SK-N-SH (cell line): ENCODE results near the gene MEAK7. TPM values are rescaled to one million over a fixed set of nuclear protein-coding genes. Genes with fewer than 3 reads are reported as not detected.

Source experiments
- CTCF ChIA-PET: fragments of 300-600, 350-600 bp; formaldehyde crosslinking; extraction: SDS; loops from one replicate; lab custom pipeline; 2021; lab: Yijun Ruan, JAX
- POLR2A ChIA-PET: fragments of 350-600 bp; sonication (Branson Sonifier 250); formaldehyde crosslinking; extraction: SDS; loops from one replicate; lab custom pipeline; 2020; ENCODE audit warnings: antibody characterized with exemption, inconsistent platforms; lab: Yijun Ruan, JAX
- DNase-seq: peaks from one replicate; pipeline ENCODE4 v3.0.0; 2012
- H2AFZ ChIP-seq: fragments of 200-600 bp; sonication (generic); 2 replicates; pipeline ENCODE4 v1.8.1; 2016; ENCODE audit warnings: antibody characterized with exemption, mild to moderate bottlenecking, low read depth
- H3F3A ChIP-seq: fragments of 200-600 bp; sonication (generic); replicated peaks from 2 replicates; pipeline ENCODE3; 2016; ENCODE audit warnings: antibody characterized with exemption, mild to moderate bottlenecking; ENCODE audit not compliant: insufficient read depth
- H3K27ac ChIP-seq, 2 experiments: fragments of 200-500 bp in 1 of 2; fragments of 200-600 bp in 1 of 2; sonication (Bioruptor generic) in 1 of 2; sonication (generic), shearing (Covaris generic) in 1 of 2; 2 replicates each; pipeline versions ENCODE4 v1.5.1 to v1.6.1; 2014 to 2016; ENCODE audit warnings: low read depth in 2 of 2, inconsistent platforms in 1 of 2, low read length in 1 of 2, mild to moderate bottlenecking in 1 of 2, mixed read lengths in 1 of 2
- H3K27me3 ChIP-seq: fragments of 200-600 bp; sonication (generic), shearing (Covaris generic); 2 replicates; pipeline ENCODE4 v1.6.1; 2016; ENCODE audit warnings: mixed run types; ENCODE audit not compliant: insufficient read depth
- H3K36me3 ChIP-seq, 2 experiments: fragments of 200-500 bp in 1 of 2; fragments of 200-600 bp in 1 of 2; sonication (Bioruptor generic) in 1 of 2; sonication (generic) in 1 of 2; replicated peaks in 1 of 2; 2 replicates each; pipeline versions ENCODE3 to v1.5.1; 2014 to 2016; ENCODE audit warnings: low read length in 1 of 2, mild to moderate bottlenecking in 1 of 2; ENCODE audit not compliant: insufficient read depth in 2 of 2, control insufficient read depth in 1 of 2
- H3K4me1 ChIP-seq, 2 experiments: fragments of 200-500 bp in 1 of 2; fragments of 200-600 bp in 1 of 2; sonication (Bioruptor generic) in 1 of 2; sonication (generic), shearing (Covaris generic) in 1 of 2; 2 replicates each; pipeline versions ENCODE4 v1.5.1 to v1.6.1; 2014 to 2016; ENCODE audit warnings: low read depth in 1 of 2, low read length in 1 of 2, mixed run types in 1 of 2; ENCODE audit not compliant: insufficient read depth in 2 of 2, control insufficient read depth in 1 of 2
- H3K4me2 ChIP-seq: fragments of 200-600 bp; sonication (generic), shearing (Covaris generic); 2 replicates; pipeline ENCODE4 v1.6.1; 2017; ENCODE audit warnings: mixed run types
- H3K4me3 ChIP-seq, 2 experiments: fragments of 200-500 bp in 1 of 2; fragments of 200-600 bp in 1 of 2; sonication (Bioruptor generic) in 1 of 2; sonication (generic), shearing (Covaris generic) in 1 of 2; 2 replicates each; pipeline versions ENCODE4 v1.5.1 to v1.8.1; 2014 to 2016; ENCODE audit warnings: low read depth in 2 of 2, inconsistent platforms in 1 of 2, low read length in 1 of 2, mild to moderate bottlenecking in 1 of 2, mixed read lengths in 1 of 2, moderate library complexity in 1 of 2
- H3K79me2 ChIP-seq: fragments of 200-600 bp; sonication (generic); 2 replicates; pipeline ENCODE4 v1.8.1; 2017; ENCODE audit warnings: mild to moderate bottlenecking; ENCODE audit not compliant: insufficient read depth
- H3K9ac ChIP-seq: fragments of 200-600 bp; sonication (generic); 2 replicates; pipeline ENCODE4 v1.6.1; 2017; ENCODE audit warnings: mixed run types
- H3K9me2 ChIP-seq: fragments of 200-600 bp; sonication (generic); 2 replicates; pipeline ENCODE4 v1.6.1; 2017; ENCODE audit warnings: mixed run types
- H3K9me3 ChIP-seq: fragments of 200-600 bp; sonication (generic); 2 replicates; pipeline ENCODE4 v1.6.1; 2017; ENCODE audit warnings: mixed run types, mild to moderate bottlenecking, moderate library complexity
- H4K20me1 ChIP-seq: fragments of 200-600 bp; sonication (generic); 2 replicates; pipeline ENCODE4 v1.6.1; 2017; ENCODE audit warnings: mild to moderate bottlenecking, mixed run types; ENCODE audit not compliant: insufficient read depth
- CHD2 ChIP-seq: fragments of 150-350 bp; IDR thresholded peaks from 2 replicates; pipeline ENCODE4 v1.6.1; 2018; ENCODE audit warnings: low read length; ENCODE audit not compliant: partially characterized antibody
- CTCF ChIP-seq: fragments of 200-600 bp; sonication (generic); IDR thresholded peaks from 2 replicates; pipeline ENCODE4 v1.6.1; 2017; ENCODE audit warnings: antibody characterized with exemption, mild to moderate bottlenecking, moderate library complexity
- ELF1 ChIP-seq: IDR thresholded peaks from 2 replicates; pipeline ENCODE4 v1.4.0; 2012
- FOSL2 ChIP-seq: IDR thresholded peaks from 2 replicates; pipeline ENCODE4 v1.4.0; 2012; ENCODE audit warnings: low read depth, mild to moderate bottlenecking, moderate library complexity, borderline replicate concordance
- FOXM1 ChIP-seq: IDR thresholded peaks from 2 replicates; pipeline ENCODE4 v1.4.0; 2012; ENCODE audit warnings: low read depth, mild to moderate bottlenecking
- MEF2A ChIP-seq: IDR thresholded peaks from 2 replicates; pipeline ENCODE4 v1.4.0; 2012; ENCODE audit warnings: low read depth, borderline replicate concordance
- NFIC ChIP-seq: IDR thresholded peaks from 2 replicates; pipeline ENCODE4 v1.4.0; 2012; ENCODE audit warnings: borderline replicate concordance
- RAD21 ChIP-seq: IDR thresholded peaks from 2 replicates; pipeline ENCODE4 v1.6.1; 2012; ENCODE audit warnings: mild to moderate bottlenecking, low read length
- RCOR1 ChIP-seq: fragments of 150-350 bp; IDR thresholded peaks from 2 replicates; pipeline ENCODE4 v1.6.1; 2017; ENCODE audit warnings: antibody characterized with exemption, low read length
- RFX5 ChIP-seq: IDR thresholded peaks from 2 replicates; pipeline ENCODE4 v1.6.1; 2012; ENCODE audit warnings: mild to moderate bottlenecking, improper control_type of control experiment, low read length
- RXRA ChIP-seq: IDR thresholded peaks from 2 replicates; pipeline ENCODE4 v1.4.0; 2012; ENCODE audit warnings: low read depth, mild to moderate bottlenecking, borderline replicate concordance
- SMC3 ChIP-seq: IDR thresholded peaks from 2 replicates; pipeline ENCODE4 v1.6.1; 2012; ENCODE audit warnings: low read depth, low read length, improper control_type of control experiment
- TCF12 ChIP-seq: IDR thresholded peaks from 2 replicates; pipeline ENCODE4 v1.4.0; 2012
- YY1 ChIP-seq: IDR thresholded peaks from 2 replicates; pipeline ENCODE4 v1.4.0; 2012; ENCODE audit warnings: low read depth, mild to moderate bottlenecking
- WGBS: methylation state at CpG from one replicate; pipeline ENCODE4 v1.1.6; 2017; ENCODE audit warnings: low lambda C conversion rate; 5-methylcytosine and 5-hydroxymethylcytosine counted together
- polyA plus RNA-seq, 3 experiments: library from polyadenylated mRNA; depleted of rRNA; stranded (reverse); fragments of >200 nt; gene quantifications; 2 replicates each; pipeline ENCODE4 v1.2.3, GENCODE V29; 2012
- TF ChIP-seq, protein P1 (sequence below): IDR thresholded peaks from 2 replicates; pipeline ENCODE4 v1.6.1; 2012; ENCODE audit warnings: mild to moderate bottlenecking, low read depth, low read length, moderate library complexity
- TF ChIP-seq, protein P2 (sequence below): IDR thresholded peaks from 2 replicates; pipeline ENCODE4 v1.4.0; 2012; ENCODE audit warnings: low read depth

MEAK7 gene
- polyA plus RNA-seq, 1 of the 3 experiments (the other 2 are of a cell fraction): 11.9 TPM

DNA sequence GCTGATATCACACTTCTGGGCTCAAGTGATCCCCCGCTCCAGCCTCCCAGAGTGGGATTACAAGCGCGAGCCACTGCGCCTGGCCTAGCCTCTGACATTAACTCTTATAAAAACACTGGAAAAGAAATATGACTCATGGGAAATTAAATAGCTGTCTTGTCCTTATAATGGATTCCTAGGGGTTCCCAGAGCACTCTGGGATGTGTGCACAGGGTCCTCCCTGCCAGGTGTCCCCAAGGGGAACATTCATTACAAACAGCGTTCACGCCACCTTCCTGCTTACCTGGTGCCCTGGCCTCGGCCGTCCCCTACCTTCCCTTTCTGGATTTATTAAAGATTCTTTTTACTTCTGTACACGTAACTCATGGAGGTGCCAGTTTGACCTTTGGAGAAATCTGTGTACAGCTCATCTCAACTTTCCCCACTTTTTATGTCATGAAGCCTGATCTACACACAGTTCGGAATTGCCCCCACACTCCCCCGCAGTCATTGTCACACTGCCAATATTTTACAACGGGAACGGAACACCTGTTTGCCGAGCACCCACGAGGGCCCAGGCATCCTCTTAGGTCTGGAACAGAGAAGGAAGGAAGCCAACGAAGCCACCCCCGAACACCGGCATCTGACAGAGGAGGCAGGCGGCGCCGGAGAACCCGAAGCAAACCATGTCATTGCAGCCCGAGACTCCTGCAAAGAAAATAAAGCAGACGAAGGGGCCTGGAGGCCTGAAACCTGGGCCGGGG lies 39.7 kb upstream of the MEAK7 start:
- no peak overlapping the region for H2AFZ ChIP-seq
- TF ChIP-seq, protein P1, sequence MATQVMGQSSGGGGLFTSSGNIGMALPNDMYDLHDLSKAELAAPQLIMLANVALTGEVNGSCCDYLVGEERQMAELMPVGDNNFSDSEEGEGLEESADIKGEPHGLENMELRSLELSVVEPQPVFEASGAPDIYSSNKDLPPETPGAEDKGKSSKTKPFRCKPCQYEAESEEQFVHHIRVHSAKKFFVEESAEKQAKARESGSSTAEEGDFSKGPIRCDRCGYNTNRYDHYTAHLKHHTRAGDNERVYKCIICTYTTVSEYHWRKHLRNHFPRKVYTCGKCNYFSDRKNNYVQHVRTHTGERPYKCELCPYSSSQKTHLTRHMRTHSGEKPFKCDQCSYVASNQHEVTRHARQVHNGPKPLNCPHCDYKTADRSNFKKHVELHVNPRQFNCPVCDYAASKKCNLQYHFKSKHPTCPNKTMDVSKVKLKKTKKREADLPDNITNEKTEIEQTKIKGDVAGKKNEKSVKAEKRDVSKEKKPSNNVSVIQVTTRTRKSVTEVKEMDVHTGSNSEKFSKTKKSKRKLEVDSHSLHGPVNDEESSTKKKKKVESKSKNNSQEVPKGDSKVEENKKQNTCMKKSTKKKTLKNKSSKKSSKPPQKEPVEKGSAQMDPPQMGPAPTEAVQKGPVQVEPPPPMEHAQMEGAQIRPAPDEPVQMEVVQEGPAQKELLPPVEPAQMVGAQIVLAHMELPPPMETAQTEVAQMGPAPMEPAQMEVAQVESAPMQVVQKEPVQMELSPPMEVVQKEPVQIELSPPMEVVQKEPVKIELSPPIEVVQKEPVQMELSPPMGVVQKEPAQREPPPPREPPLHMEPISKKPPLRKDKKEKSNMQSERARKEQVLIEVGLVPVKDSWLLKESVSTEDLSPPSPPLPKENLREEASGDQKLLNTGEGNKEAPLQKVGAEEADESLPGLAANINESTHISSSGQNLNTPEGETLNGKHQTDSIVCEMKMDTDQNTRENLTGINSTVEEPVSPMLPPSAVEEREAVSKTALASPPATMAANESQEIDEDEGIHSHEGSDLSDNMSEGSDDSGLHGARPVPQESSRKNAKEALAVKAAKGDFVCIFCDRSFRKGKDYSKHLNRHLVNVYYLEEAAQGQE: no peak
- TF ChIP-seq MEF2A (no peak), RAD21 (no peak), TCF12 (no peak), FOSL2 (no peak), YY1 (no peak), FOXM1 (no peak), CTCF (no peak), NFIC (no peak), RCOR1 (no peak), SMC3 (no peak), RXRA (no peak), CHD2 (no peak), RFX5 (no peak), ELF1 (no peak)
- TF ChIP-seq, protein P2, sequence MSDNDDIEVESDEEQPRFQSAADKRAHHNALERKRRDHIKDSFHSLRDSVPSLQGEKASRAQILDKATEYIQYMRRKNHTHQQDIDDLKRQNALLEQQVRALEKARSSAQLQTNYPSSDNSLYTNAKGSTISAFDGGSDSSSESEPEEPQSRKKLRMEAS: no peak
- TF ChIP-seq, all 33 proteins: peak for 0
- H3K36me3 ChIP-seq: no peaks in the 10 kb centered on the region
- no peaks in the 10 kb centered on the region for H3K9me3 ChIP-seq
- H3K27ac ChIP-seq: no peak overlapping the region
- H3K79me2 ChIP-seq: no peaks in the 10 kb centered on the region
- ChIA-PET POLR2A (no interaction called here), CTCF (no interaction called here)
- H3K9me2 ChIP-seq: no peaks in the 10 kb centered on the region
- no peak for DNase-seq
- H3K9ac ChIP-seq: no peak overlapping the region
- peaks cover 12% of the 10 kb centered on the region for H3F3A ChIP-seq
- H3K4me1 ChIP-seq: peaks cover 0 to 12% of the 10 kb centered on the region in 2 experiments; a peak in 2 of 4 replicates
- no peaks in the 10 kb centered on the region for H3K27me3 ChIP-seq
- no peaks in the 10 kb centered on the region for H4K20me1 ChIP-seq
- 84% methylated on average over 25 of the region's 25 CpGs for WGBS
- no peak overlapping the region for H3K4me2 ChIP-seq
- no peak overlapping the region for H3K4me3 ChIP-seq
